A549 (cell line): Measurements from ENCODE around the gene TOM1L2. TPM values are rescaled to one million over a fixed set of nuclear protein-coding genes. Genes with fewer than 3 reads are reported as not detected.
A peak's percentile ranks its signal among the peaks of the same experiment; 100 is the strongest.

ENCODE experiments used
- ATAC-seq, 2 experiments: fragments of 200-7000 bp in 1 of 2; fragments of >200 bp in 1 of 2; cut with Nextera tagmentation in 1 of 2; cut with Tn5 transposase in 1 of 2; 3 replicates each; pipeline versions ENCODE4 v1.8.0 to v1.9.1; 2018 to 2020; ENCODE audit warnings: mild to moderate bottlenecking in 1 of 2, moderate library complexity in 1 of 2
- CTCF ChIA-PET: fragments of 300-600 bp; sonication (Branson Sonifier 250); formaldehyde crosslinking; extraction: SDS; loops from one replicate; lab custom pipeline; 2021; ENCODE audit warnings: antibody characterized with exemption, inconsistent platforms; lab: Yijun Ruan, JAX
- POLR2A ChIA-PET: fragments of 350-600 bp; formaldehyde crosslinking; extraction: SDS; loops from one replicate; lab custom pipeline; 2021; ENCODE audit warnings: antibody characterized with exemption, inconsistent platforms; lab: Yijun Ruan, JAX
- DNase-seq, 2 experiments: peaks; one replicate each; pipeline versions ENCODE4 v3.0.0 to v3.0.0-alpha.2; 2011 to 2016; ENCODE audit warnings: low read depth in 1 of 2, low spot score in 1 of 2
- FAIRE-seq: peaks from 2 replicates; lab custom pipeline; 2011; peaks lifted over from hg19 to GRCh38; lab: Jason Lieb, UNC
- H3K27ac ChIP-seq, 2 experiments: fragments of >200 bp; sonication (Bioruptor Twin); formaldehyde crosslinking; 3 replicates each; pipeline ENCODE4 v1.5.1; 2016 to 2017
- H3K4me1 ChIP-seq: fragments of >200 bp; sonication (Bioruptor Twin); formaldehyde crosslinking; 3 replicates; pipeline ENCODE4 v1.6.1; 2016
- H3K4me2 ChIP-seq: fragments of >200 bp; sonication (Bioruptor Twin); formaldehyde crosslinking; 3 replicates; pipeline ENCODE4 v1.6.1; 2016
- H3K4me3 ChIP-seq: fragments of >200 bp; sonication (Bioruptor Twin); formaldehyde crosslinking; 3 replicates; pipeline ENCODE4 v1.5.1; 2016
- H3K9me3 ChIP-seq: fragments of >200 bp; sonication (Bioruptor Twin); formaldehyde crosslinking; 3 replicates; pipeline ENCODE4 v1.6.1; 2016
- CHD2 ChIP-seq: fragments of 150-350 bp; IDR thresholded peaks from 2 replicates; pipeline ENCODE4 v1.6.1; 2014; ENCODE audit warnings: low read length; ENCODE audit not compliant: partially characterized antibody
- CHD4 ChIP-seq: fragments of 200-600 bp; sonication (generic); IDR thresholded peaks from 2 replicates; pipeline ENCODE4 v1.6.1; 2016; ENCODE audit warnings: antibody characterized with exemption, mild to moderate bottlenecking, borderline replicate concordance
- E2F6 ChIP-seq: IDR thresholded peaks from 2 replicates; pipeline ENCODE4 v1.6.1; 2012; ENCODE audit warnings: low read depth, borderline replicate concordance
- EP300 ChIP-seq, 2 experiments: fragments of >200 bp; sonication (Bioruptor Twin); formaldehyde crosslinking; IDR thresholded peaks; 2 replicates in 1 of 2; 3 replicates in 1 of 2; pipeline ENCODE4 v1.6.1; 2016 to 2017
- FOSB ChIP-seq: fragments of 250-450 bp; sonication (Bioruptor Pico); IDR thresholded peaks from 2 replicates; pipeline ENCODE4 v1.5.0; 2020; ENCODE audit warnings: mild to moderate bottlenecking, moderate library complexity
- FOSL2 ChIP-seq, 2 experiments: fragments of 450-650 bp in 1 of 2; fragments of >200 bp in 1 of 2; sonication (Bioruptor Twin) in 1 of 2; formaldehyde crosslinking; IDR thresholded peaks; 2 replicates each; pipeline versions ENCODE4 v1.5.0 to v1.6.1; 2016 to 2020; ENCODE audit warnings: mild to moderate bottlenecking in 1 of 2, moderate library complexity in 1 of 2
- GATA3 ChIP-seq: IDR thresholded peaks from 2 replicates; pipeline ENCODE4 v1.6.1; 2012; ENCODE audit warnings: borderline replicate concordance
- HDAC2 ChIP-seq: fragments of 200-600 bp; sonication (generic); IDR thresholded peaks from 2 replicates; pipeline ENCODE4 v1.6.1; 2016
- HEYL ChIP-seq: fragments of 250-450 bp; sonication (Bioruptor Pico); IDR thresholded peaks from 2 replicates; pipeline ENCODE4 v1.8.0; 2021; ENCODE audit warnings: mild to moderate bottlenecking, moderate library complexity
- JUN ChIP-seq, 2 experiments: fragments of >200 bp; sonication (Bioruptor Twin); formaldehyde crosslinking; IDR thresholded peaks; 2 replicates in 1 of 2; 3 replicates in 1 of 2; pipeline ENCODE4 v1.6.1; 2016 to 2017
- MAX ChIP-seq: IDR thresholded peaks from 2 replicates; pipeline ENCODE4 v1.6.1; 2012
- NPAS2 ChIP-seq: fragments of 250-450 bp; sonication (Bioruptor Pico); IDR thresholded peaks from 2 replicates; pipeline ENCODE4 v1.8.0; 2022; ENCODE audit warnings: mild to moderate bottlenecking, moderate library complexity, borderline replicate concordance
- POLR2AphosphoS2 ChIP-seq: conservative IDR thresholded peaks from 2 replicates; pipeline ENCODE4 v1.6.1; 2012; ENCODE audit warnings: low read length, improper control_type of control experiment, inconsistent platforms
- RCOR1 ChIP-seq: fragments of 150-350 bp; IDR thresholded peaks from 2 replicates; pipeline ENCODE4 v1.6.1; 2014; ENCODE audit warnings: antibody characterized with exemption, low read length, low read depth
- REST ChIP-seq: fragments of 200-600 bp; sonication (generic); IDR thresholded peaks from 2 replicates; pipeline ENCODE4 v1.6.1; 2016; ENCODE audit warnings: antibody characterized with exemption, mild to moderate bottlenecking, moderate library complexity
- RFX5 ChIP-seq: fragments of 450-650 bp; IDR thresholded peaks from 2 replicates; pipeline ENCODE4 v1.7.1; 2014; ENCODE audit warnings: antibody characterized with exemption, mild to moderate bottlenecking, moderate library complexity
- SMC3 ChIP-seq: fragments of >200 bp; sonication (Bioruptor Twin); formaldehyde crosslinking; IDR thresholded peaks from 3 replicates; pipeline ENCODE4 v1.6.1; 2018; ENCODE audit warnings: inconsistent platforms
- TFCP2L1 ChIP-seq: fragments of 250-450 bp; sonication (Bioruptor Pico); IDR thresholded peaks from 2 replicates; pipeline ENCODE4 v1.5.0; 2021; ENCODE audit warnings: mild to moderate bottlenecking
- TP53 ChIP-seq: fragments of 250-450 bp; sonication (Bioruptor Pico); IDR thresholded peaks from 2 replicates; pipeline ENCODE4 v1.5.0; 2021; ENCODE audit warnings: mild to moderate bottlenecking, moderate library complexity
- WGBS: methylation state at CpG from one replicate; pipeline ENCODE4 v1.1.6; 2017; ENCODE audit errors: missing lambda C conversion rate; 5-methylcytosine and 5-hydroxymethylcytosine counted together
- polyA plus RNA-seq, 4 experiments: library from polyadenylated mRNA; depleted of rRNA in 3 of 4; stranded (reverse); fragments of >200 nt; fragmentation: RNase III in 1 of 4; extraction: RNeasy Plus Mini Kit Qiagen cat#74134 plus additional on column Dnase treatment in 1 of 4; gene quantifications; 2 replicates in 3 of 4; 3 replicates in 1 of 4; pipeline ENCODE4 v1.2.3, GENCODE V29; 2011 to 2017
- TF ChIP-seq, protein P1 (sequence below): IDR thresholded peaks from 2 replicates; pipeline ENCODE4 v1.6.1; 2012

TOM1L2 gene
- polyA plus RNA-seq, 2 of the 4 experiments (the other 2 are of a cell fraction) = 19.2 to 24.7 TPM

DNA sequence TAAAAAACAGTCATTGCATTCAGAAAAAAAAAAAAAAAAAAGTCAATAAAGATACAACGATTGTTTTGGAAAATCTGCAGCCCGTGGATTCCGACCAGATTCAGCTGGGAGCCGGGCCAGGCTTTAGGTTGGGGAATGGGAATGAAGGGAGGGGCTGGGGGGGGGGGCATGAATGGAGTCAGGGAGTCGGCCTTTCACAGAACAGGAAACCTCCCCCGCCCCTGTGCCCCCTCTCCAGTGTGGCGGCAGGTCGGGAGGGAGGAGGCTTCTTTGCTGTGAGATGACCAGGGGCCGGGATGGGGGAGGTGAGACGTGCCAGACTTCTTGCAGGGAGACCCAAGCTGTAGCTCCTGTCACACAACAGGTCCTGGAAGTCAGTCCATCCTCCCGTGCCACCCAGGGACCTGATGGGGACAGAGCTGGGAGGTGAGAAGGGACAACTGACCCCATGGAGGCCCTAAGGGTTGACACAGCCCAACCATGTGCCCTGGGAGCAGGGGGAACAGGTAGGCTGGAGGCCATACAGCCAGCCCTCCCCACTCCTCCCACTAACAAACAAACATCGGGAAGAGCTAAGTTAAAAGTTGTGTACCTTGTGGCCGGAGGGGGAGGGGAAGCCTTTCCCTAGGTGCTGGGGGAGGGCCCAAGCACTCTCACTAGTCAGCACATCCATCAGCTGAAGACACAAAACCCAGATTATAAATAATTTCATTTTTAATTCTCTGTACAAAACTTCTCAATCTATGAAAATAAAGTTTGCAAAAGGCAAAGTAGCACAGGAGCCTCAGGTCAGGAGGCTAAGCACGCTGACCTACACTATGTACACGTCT lies 160.6 kb downstream of the TOM1L2 start:
- FAIRE-seq (no peak), DNase-seq (peak in 1 of 2 experiments; percentile 75), ATAC-seq (peak in 1 of 2 experiments; percentile 1; a peak in 3 of 6 replicates)
- peak overlapping the region; percentile 62 to 78 for H3K27ac ChIP-seq
- H3K4me3 ChIP-seq = 0 out of 3 replicates have a peak overlapping the region, but pooled peaks have one; percentile 17
- TF ChIP-seq TP53 (CRISPR knock-in tag) (peak; percentile 74; the same call in 1 of the 2 replicates), RFX5 (no peak), EP300 (IDR thresholded peaks at IDR 0.05) (0 out of 5 replicates have a peak, but pooled peaks of 1 of the 2 experiments have one; percentile 13), HEYL (CRISPR knock-in tag) (no peak), TFCP2L1 (peak; percentile 78; the same call in 1 of the 2 replicates), MAX (peak; percentile 2; the same call in 1 of the 2 replicates)
- WGBS = 23% methylated on average over 15 of the region's 15 CpGs
- peak overlapping the region; percentile 68 for H3K4me2 ChIP-seq
- ChIA-PET CTCF (interaction anchor here (0.6 to 30.5 kb wide), 47 partner anchors 10 to 277 kb away, joined by 3 to 859 read pairs (median 5); partner anchors contain the start of genes DRG2, RAI1 and SREBF1), POLR2A (interaction anchor here (0.7 to 5.2 kb wide), 4 partner anchors 25 to 109 kb away, joined by 4 to 38 read pairs (median 6); partner anchors contain the start of gene SREBF1)
- H3K9me3 ChIP-seq = no peaks in the 10 kb centered on the region
- peaks cover 58% of the 10 kb centered on the region for H3K4me1 ChIP-seq

- Histone ChIP-seq H3K27ac (peak overlapping the region in 1 of 2 experiments; percentile 50; a peak in 1 of 6 replicates), H3K9me3 (no peaks in the 10 kb centered on the region), H3K4me1 (peaks cover 58% of the 10 kb centered on the region), H3K4me2 (peak overlapping the region; percentile 68; the same call in 2 of the 3 replicates), H3K4me3 (no peak overlapping the region)
- DNase-seq (no peak), ATAC-seq (no peak), FAIRE-seq (no peak)
- ChIA-PET CTCF (interaction anchor here (0.8 to 30.5 kb wide), 20 partner anchors 9 to 223 kb away, joined by 3 to 859 read pairs (median 9); partner anchors contain the start of genes RAI1 and SREBF1), POLR2A (interaction anchor here (1.7 to 5.2 kb wide), 2 partner anchors 26 to 108 kb away, joined by 7 to 38 read pairs; partner anchors contain the start of gene SREBF1)
- 94% methylated on average over 27 of the region's 27 CpGs for WGBS
- TF ChIP-seq NPAS2 = no peak
- 0 out of 2 replicates have a peak, but pooled peaks have one; percentile 49 for TF ChIP-seq POLR2AphosphoS2
- TF ChIP-seq SMC3 = no peak
- no peak for TF ChIP-seq E2F6
- TF ChIP-seq GATA3 = no peak
- no peak for TF ChIP-seq CHD2
- TF ChIP-seq, all 56 proteins: peak for 1
Observed at GRCh38 chr17:17810895-17811248, 161.3 kb downstream of the TOM1L2 start.

- POLR2A ChIA-PET = interaction anchor here (5.2 kb wide), 1 partner anchor 26 kb away, joined by 38 read pairs; the partner anchor contains the start of gene SREBF1
- no peak for FAIRE-seq
Observed at GRCh38 chr17:17810084-17810894, 161.9 kb downstream of the TOM1L2 start.

More at GRCh38 chr17:17810084-17810894, 161.9 kb downstream of the TOM1L2 start:
- CTCF ChIA-PET = interaction anchor here (0.6 to 30.5 kb wide), 9 partner anchors 18 to 128 kb away, joined by 3 to 859 read pairs (median 6); partner anchors contain the start of genes RAI1 and SREBF1
- DNase-seq (peak in 1 of 2 experiments; percentile 64), ATAC-seq (peak in 1 of 2 experiments; percentile 7; a peak in 3 of 6 replicates)
- no peaks in the 10 kb centered on the region for H3K9me3 ChIP-seq
- WGBS = 86% methylated on average over 68 of the region's 68 CpGs
- peak overlapping the region in 1 of 2 experiments; percentile 50; a peak in 3 of 6 replicates for H3K27ac ChIP-seq
- no peak overlapping the region for H3K4me2 ChIP-seq
- peaks cover 52% of the 10 kb centered on the region for H3K4me1 ChIP-seq
- TF ChIP-seq TP53 (CRISPR knock-in tag) = no peak
- TF ChIP-seq HDAC2 = no peak
- TF ChIP-seq FOSB (CRISPR knock-in tag) = peak; percentile 56; the same call in 1 of the 2 replicates
- peak; percentile 19; the same call in 1 of the 2 replicates for TF ChIP-seq GATA3
- TF ChIP-seq TFCP2L1 = 0 out of 2 replicates have a peak, but pooled peaks have one; percentile 11
- no peak for TF ChIP-seq CHD4
- no peak for TF ChIP-seq FOSL2 (IDR thresholded peaks at IDR 0.05)
- 0 out of 2 replicates have a peak, but pooled peaks have one; percentile 8 for TF ChIP-seq FOSL2 (CRISPR knock-in tag; IDR thresholded peaks at IDR 0.05)
- TF ChIP-seq JUN (IDR thresholded peaks at IDR 0.05) = peak in 1 of 2 experiments; percentile 44; a peak in 3 of 5 replicates
- peak; percentile 95; the same call in 1 of the 2 replicates for TF ChIP-seq POLR2AphosphoS2
- TF ChIP-seq, protein P1, sequence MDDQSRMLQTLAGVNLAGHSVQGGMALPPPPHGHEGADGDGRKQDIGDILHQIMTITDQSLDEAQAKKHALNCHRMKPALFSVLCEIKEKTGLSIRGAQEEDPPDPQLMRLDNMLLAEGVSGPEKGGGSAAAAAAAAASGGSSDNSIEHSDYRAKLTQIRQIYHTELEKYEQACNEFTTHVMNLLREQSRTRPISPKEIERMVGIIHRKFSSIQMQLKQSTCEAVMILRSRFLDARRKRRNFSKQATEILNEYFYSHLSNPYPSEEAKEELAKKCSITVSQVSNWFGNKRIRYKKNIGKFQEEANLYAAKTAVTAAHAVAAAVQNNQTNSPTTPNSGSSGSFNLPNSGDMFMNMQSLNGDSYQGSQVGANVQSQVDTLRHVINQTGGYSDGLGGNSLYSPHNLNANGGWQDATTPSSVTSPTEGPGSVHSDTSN = peak; percentile 28; the same call in 1 of the 2 replicates
- TF ChIP-seq REST = peak; percentile 28; the same call in 1 of the 2 replicates
- TF ChIP-seq RCOR1 = no peak
- H3K4me3 ChIP-seq = no peak overlapping the region
